PFSK-1 (cell line): ENCODE results near the gene GLI2.

Source experiments
- FOXP2 ChIP-seq: optimal IDR thresholded peaks from 2 replicates; pipeline ENCODE3; 2011; ENCODE audit warnings: borderline replicate concordance, control low read depth, inconsistent platforms; ENCODE audit not compliant: insufficient read depth; ENCODE audit errors: extremely low read length, extremely low read depth
- POLR2AphosphoS5 ChIP-seq: IDR thresholded peaks from 2 replicates; pipeline ENCODE4 v1.6.1; 2012; ENCODE audit warnings: low read depth, mild to moderate bottlenecking, control low read depth, low read length, moderate library complexity
- REST ChIP-seq, 2 experiments: IDR thresholded peaks; 2 replicates each; pipeline versions ENCODE4 v1.6.1 to v1.8.0; 2011 to 2012; ENCODE audit warnings: low read depth in 2 of 2, low read length in 2 of 2, control low read depth in 1 of 2, inconsistent platforms in 1 of 2, mild to moderate bottlenecking in 1 of 2, moderate library complexity in 1 of 2; ENCODE audit not compliant: insufficient read depth in 1 of 2
- SIN3A ChIP-seq: IDR thresholded peaks from 2 replicates; pipeline ENCODE4 v1.6.1; 2012; ENCODE audit warnings: mild to moderate bottlenecking, low read length, moderate library complexity, borderline replicate concordance; ENCODE audit not compliant: insufficient read depth
- TAF1 ChIP-seq: IDR thresholded peaks from 2 replicates; pipeline ENCODE4 v1.6.1; 2012; ENCODE audit warnings: low read length, control low read depth, borderline replicate concordance; ENCODE audit not compliant: insufficient read depth

DNA sequence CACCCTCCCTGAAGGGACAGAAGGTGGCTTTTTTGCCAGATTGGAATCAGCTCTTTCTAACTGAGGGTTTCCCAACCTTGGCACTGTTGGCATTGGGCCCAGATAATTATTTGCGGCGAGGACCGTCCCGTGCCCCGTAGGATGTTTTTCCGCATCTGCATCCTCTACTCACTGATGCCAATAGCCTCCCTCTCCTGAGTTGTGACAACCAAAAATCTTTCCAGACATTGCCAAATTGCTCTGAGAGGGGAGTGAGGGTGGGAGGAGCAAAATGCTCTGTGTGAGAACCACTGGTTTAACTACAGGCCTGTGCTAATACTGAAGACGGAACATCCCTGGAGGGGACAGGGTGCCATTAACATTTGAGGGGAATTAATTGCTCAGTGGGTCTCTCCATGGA, 33.6 kb upstream of the GLI2 start:
- TF ChIP-seq POLR2AphosphoS5: no peak
- no peak for TF ChIP-seq TAF1
- TF ChIP-seq REST (IDR thresholded peaks at IDR 0.05; ENCODE audit: insufficient read depth in 1 of 2, low read depth in 2 of 2, low read length in 2 of 2): no peak
- no peak for TF ChIP-seq SIN3A
- TF ChIP-seq FOXP2: no peak
